GM12878 (cell line): ENCODE measurements around the gene MZB1. TPM values are rescaled to one million over a fixed set of nuclear protein-coding genes. Genes with fewer than 3 reads are reported as not detected.

Source experiments
- CBX3 ChIP-seq: fragments of 200-600 bp; sonication (generic); IDR thresholded peaks from 2 replicates; pipeline ENCODE4 v1.6.1; 2016; ENCODE audit warnings: low read depth, borderline replicate concordance
- CHD1 ChIP-seq: IDR thresholded peaks from 2 replicates; pipeline ENCODE4 v1.6.1; 2012; ENCODE audit warnings: low read depth, low read length, improper control_type of control experiment
- CREM ChIP-seq: IDR thresholded peaks from 2 replicates; pipeline ENCODE4 v1.6.1; 2014; ENCODE audit warnings: antibody characterized with exemption, low read depth
- E4F1 ChIP-seq: fragments of 450-650 bp; IDR thresholded peaks from 2 replicates; pipeline ENCODE4 v1.6.1; 2018; ENCODE audit warnings: borderline replicate concordance, mild to moderate bottlenecking; ENCODE audit not compliant: partially characterized antibody
- EP300 ChIP-seq, 2 experiments: fragments of 150-350 bp in 1 of 2; IDR thresholded peaks; 2 replicates each; pipeline ENCODE4 v1.6.1; 2011 to 2012; ENCODE audit warnings: low read depth in 2 of 2, low read length in 2 of 2, borderline replicate concordance in 1 of 2, improper control_type of control experiment in 1 of 2, inconsistent platforms in 1 of 2; ENCODE audit not compliant: control insufficient read depth in 1 of 2
- GABPA ChIP-seq: IDR thresholded peaks from 2 replicates; pipeline ENCODE4 v1.6.1; 2014; ENCODE audit warnings: antibody characterized with exemption, low read depth, mild to moderate bottlenecking, inconsistent platforms
- IKZF1 ChIP-seq: fragments of 450-650 bp; conservative IDR thresholded peaks from 2 replicates; pipeline ENCODE4 v1.6.1; 2017; ENCODE audit warnings: antibody characterized with exemption, mild to moderate bottlenecking
- IRF4 ChIP-seq: IDR thresholded peaks from 2 replicates; pipeline ENCODE4 v1.6.1; 2011; ENCODE audit warnings: low read depth, low read length
- NFXL1 ChIP-seq: fragments of 450-650 bp; IDR thresholded peaks from 2 replicates; pipeline ENCODE4 v1.6.1; 2017; ENCODE audit warnings: antibody characterized with exemption, mild to moderate bottlenecking, borderline replicate concordance
- NFYA ChIP-seq: IDR thresholded peaks from 2 replicates; pipeline ENCODE4 v1.6.1; 2011; ENCODE audit warnings: low read depth, mild to moderate bottlenecking, low read length, improper control_type of control experiment, borderline replicate concordance
- NR2F1 ChIP-seq: fragments of 450-650 bp; conservative IDR thresholded peaks from 2 replicates; pipeline ENCODE4 v1.6.1; 2017; ENCODE audit warnings: mild to moderate bottlenecking
- PML ChIP-seq: IDR thresholded peaks from 2 replicates; pipeline ENCODE4 v1.6.1; 2012; ENCODE audit warnings: low read length, inconsistent platforms
- POLR2A ChIP-seq: IDR thresholded peaks from 2 replicates; pipeline ENCODE4 v1.6.1; 2011; ENCODE audit warnings: low read depth, mild to moderate bottlenecking, low read length
- REST ChIP-seq: IDR thresholded peaks from 2 replicates; pipeline ENCODE4 v1.6.1; 2012; ENCODE audit warnings: mild to moderate bottlenecking, low read depth, low read length
- SMAD1 ChIP-seq: fragments of 450-650 bp; IDR thresholded peaks from 2 replicates; pipeline ENCODE4 v1.6.1; 2018; ENCODE audit warnings: mild to moderate bottlenecking, low read depth; ENCODE audit not compliant: partially characterized antibody
- SMC3 ChIP-seq: IDR thresholded peaks from 2 replicates; pipeline ENCODE4 v1.6.1; 2011; ENCODE audit warnings: low read length, improper control_type of control experiment, borderline replicate concordance
- SP1 ChIP-seq: IDR thresholded peaks from one replicate; pipeline ENCODE4 v1.6.1; 2011; ENCODE audit warnings: low read depth, low read length
- SREBF1 ChIP-seq: IDR thresholded peaks from 2 replicates; pipeline ENCODE4 v1.6.1; 2012; ENCODE audit warnings: mild to moderate bottlenecking, low read length
- TAF1 ChIP-seq: IDR thresholded peaks from 2 replicates; pipeline ENCODE4 v1.6.1; 2011; ENCODE audit warnings: mild to moderate bottlenecking, low read depth, low read length, borderline replicate concordance
- ZBED1 ChIP-seq: IDR thresholded peaks from 2 replicates; pipeline ENCODE4 v1.6.1; 2016; ENCODE audit warnings: borderline replicate concordance
- polyA plus RNA-seq, 11 experiments: library from polyadenylated mRNA; depleted of rRNA in 4 of 11; unstranded in 6 of 11; stranded (reverse) in 5 of 11; fragments of >200 nt; fragmentation: Nextera tagmentation in 4 of 11; fragmentation: Illumina TruSeq in 1 of 11; extraction: Ambion mirVana in 4 of 11; extraction: Trizol in 1 of 11; gene quantifications; 1 replicate in 1 of 11; 2 replicates in 10 of 11; pipeline versions ENCODE4 v1.2.1 to v1.2.3, GENCODE V29; 2011 to 2016; ENCODE audit warnings: inconsistent platforms in 2 of 11, missing spikeins in 2 of 11, low read depth in 1 of 11
- total RNA-seq, 4 experiments: library from RNA; depleted of rRNA in 3 of 4; stranded (reverse); fragments of >200 nt in 3 of 4; fragmentation: Illumina TruSeq in 1 of 4; extraction: Trizol in 1 of 4; gene quantifications; 2 replicates each; pipeline versions ENCODE4 v1.2.1 to v1.2.3, GENCODE V29; 2013 to 2021
- TF ChIP-seq, protein P1 (sequence below): fragments of 450-650 bp; IDR thresholded peaks from 2 replicates; pipeline ENCODE4 v1.6.1; 2017; ENCODE audit warnings: mild to moderate bottlenecking, moderate library complexity

MZB1 gene
- total and polyA plus RNA-seq, 10 of the 15 experiments (the other 5 are each of a cell fraction or from before 2014, with no cell fraction given): 19.3 to 406 (median 188) TPM

- TF ChIP-seq E4F1 (no peak), CREM (peak; percentile 62), SP1 (peak; percentile 26), IKZF1 (peak; percentile 96), SMC3 (peak; percentile 40; the same call in 1 of the 2 replicates), SREBF1 (no peak), GABPA (no peak), PML (no peak), NFXL1 (no peak), SMAD1 (no peak), TAF1 (no peak), REST (no peak), IRF4 (no peak), ZBED1 (no peak), CBX3 (no peak), EP300 (IDR thresholded peaks at IDR 0.05; ENCODE audit: borderline replicate concordance in 1 of 2, control insufficient read depth in 1 of 2, low read depth in 2 of 2, low read length in 2 of 2) (no peak), NFYA (no peak), CHD1 (no peak), POLR2A (no peak), NR2F1 (peak; percentile 64; the same call in 1 of the 2 replicates)
- TF ChIP-seq, protein P1, sequence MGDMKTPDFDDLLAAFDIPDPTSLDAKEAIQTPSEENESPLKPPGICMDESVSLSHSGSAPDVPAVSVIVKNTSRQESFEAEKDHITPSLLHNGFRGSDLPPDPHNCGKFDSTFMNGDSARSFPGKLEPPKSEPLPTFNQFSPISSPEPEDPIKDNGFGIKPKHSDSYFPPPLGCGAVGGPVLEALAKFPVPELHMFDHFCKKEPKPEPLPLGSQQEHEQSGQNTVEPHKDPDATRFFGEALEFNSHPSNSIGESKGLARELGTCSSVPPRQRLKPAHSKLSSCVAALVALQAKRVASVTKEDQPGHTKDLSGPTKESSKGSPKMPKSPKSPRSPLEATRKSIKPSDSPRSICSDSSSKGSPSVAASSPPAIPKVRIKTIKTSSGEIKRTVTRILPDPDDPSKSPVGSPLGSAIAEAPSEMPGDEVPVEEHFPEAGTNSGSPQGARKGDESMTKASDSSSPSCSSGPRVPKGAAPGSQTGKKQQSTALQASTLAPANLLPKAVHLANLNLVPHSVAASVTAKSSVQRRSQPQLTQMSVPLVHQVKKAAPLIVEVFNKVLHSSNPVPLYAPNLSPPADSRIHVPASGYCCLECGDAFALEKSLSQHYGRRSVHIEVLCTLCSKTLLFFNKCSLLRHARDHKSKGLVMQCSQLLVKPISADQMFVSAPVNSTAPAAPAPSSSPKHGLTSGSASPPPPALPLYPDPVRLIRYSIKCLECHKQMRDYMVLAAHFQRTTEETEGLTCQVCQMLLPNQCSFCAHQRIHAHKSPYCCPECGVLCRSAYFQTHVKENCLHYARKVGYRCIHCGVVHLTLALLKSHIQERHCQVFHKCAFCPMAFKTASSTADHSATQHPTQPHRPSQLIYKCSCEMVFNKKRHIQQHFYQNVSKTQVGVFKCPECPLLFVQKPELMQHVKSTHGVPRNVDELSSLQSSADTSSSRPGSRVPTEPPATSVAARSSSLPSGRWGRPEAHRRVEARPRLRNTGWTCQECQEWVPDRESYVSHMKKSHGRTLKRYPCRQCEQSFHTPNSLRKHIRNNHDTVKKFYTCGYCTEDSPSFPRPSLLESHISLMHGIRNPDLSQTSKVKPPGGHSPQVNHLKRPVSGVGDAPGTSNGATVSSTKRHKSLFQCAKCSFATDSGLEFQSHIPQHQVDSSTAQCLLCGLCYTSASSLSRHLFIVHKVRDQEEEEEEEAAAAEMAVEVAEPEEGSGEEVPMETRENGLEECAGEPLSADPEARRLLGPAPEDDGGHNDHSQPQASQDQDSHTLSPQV: 0 out of 2 replicates have a peak, but pooled peaks have one; percentile 63
Measured at GRCh38 chr5:139392678-139393496, 3.2 kb upstream of the MZB1 start (continued).
